Left cardiac atrium (tissue), 4 donors: ENCODE results near the gene PRRX2. TPM values are rescaled to one million over a fixed set of nuclear protein-coding genes. Genes with fewer than 3 reads are reported as not detected.
"Not testable (repeated sequence)": the region's sequence is repeated elsewhere in the genome, so short reads cannot be mapped to it uniquely, and the experiment has no call there.

ENCODE experiments used
- ATAC-seq, 2 donors: fragments of 200-7000 bp; cut with Tn5 transposase; one replicate each; pipeline ENCODE4 v1.9.1; 2020; ENCODE audit warnings: mild to moderate bottlenecking in 2 of 2, moderate library complexity in 2 of 2
- DNase-seq: peaks from one replicate; pipeline ENCODE4 v3.0.0-alpha.2; 2020
- intact Hi-C, 2 donors: fragments of 100-400 bp; cut with DNase I; formaldehyde crosslinking; loops; one replicate each; pipeline versions ENCODE4 v1.14.1 to v1.15.1; 2022 to 2023
- total RNA-seq, 2 donors: library from RNA; stranded (reverse); fragmentation: NEBNext Ultra II Directional; extraction: Animal tissue kit (Norgen Biotek cat#: 25700); gene quantifications; one replicate each; pipeline ENCODE4 v1.2.1, GENCODE V29; 2021
- donor health status: DM: no; HTN: yes; CAD: no.
- donor health status: DM: no; HTN: yes; CAD: no; lungs with severe emphysema.
- donor health status: DM: yes; HTN: yes; CAD: no.
- donor health status: Dilated cardiomyopathy.

The PRRX2 gene
- total RNA-seq, 2 donors from 2014 or later = 1.8 to 5.3 TPM

- DNase-seq = no peak
- no peak for ATAC-seq
Measured at GRCh38 chr9:129635099-129636065, 30.1 kb upstream of the PRRX2 start.

GRCh38 chr9:129636343-129636742 lies 29.1 kb upstream of the PRRX2 start:
- intact Hi-C loops, ATAC-seq, DNase-seq: not testable (repeated sequence)

More at GRCh38 chr9:129635099-129636065, 30.1 kb upstream of the PRRX2 start:
- intact Hi-C loops = no loop called here

- intact Hi-C loops = no loop called here
- no peak for ATAC-seq
- no peak for DNase-seq
Measured at GRCh38 chr9:129637102-129637501, 28.3 kb upstream of the PRRX2 start.

GRCh38 chr9:129637673-129638439 lies 27.6 kb upstream of the PRRX2 start:
- ATAC-seq (no peak), DNase-seq (no peak)
- intact Hi-C loops = no loop called here

GRCh38 chr9:129639034-129639630 lies 26.3 kb upstream of the PRRX2 start:
- intact Hi-C loops = no loop called here
- no peak for ATAC-seq
- no peak for DNase-seq

- ATAC-seq = no peak
Measured at GRCh38 chr9:129639756-129640085, 25.7 kb upstream of the PRRX2 start.

GRCh38 chr9:129640086-129640870 lies 25.2 kb upstream of the PRRX2 start:
- DNase-seq (no peak), ATAC-seq (no peak)
- intact Hi-C loops = loop anchor here (5.0 to 10.0 kb wide), 3 partner anchors 85 to 145 kb away; no protein-coding TSS in a partner anchor

More at GRCh38 chr9:129639756-129640085, 25.7 kb upstream of the PRRX2 start:
- DNase-seq = no peak
- intact Hi-C loops = loop anchor here (5.0 to 10.0 kb wide), 3 partner anchors 85 to 145 kb away; no protein-coding TSS in a partner anchor

- ATAC-seq = no peak
- no peak for DNase-seq
- intact Hi-C loops = loop anchor here (5.0 to 10.0 kb wide), 3 partner anchors 84 to 144 kb away; no protein-coding TSS in a partner anchor
Measured at GRCh38 chr9:129640871-129641749, 24.3 kb upstream of the PRRX2 start.

- DNase-seq (peak; percentile 97), ATAC-seq (peak; percentile 96 to 97)
- intact Hi-C loops = loop anchor here (5.0 to 10.0 kb wide), 3 partner anchors 83 to 143 kb away; no protein-coding TSS in a partner anchor
Measured at GRCh38 chr9:129641750-129642585, 23.5 kb upstream of the PRRX2 start, which contains the start of gene ASB6. ASB6 (minus strand) TSS chr9:129642151; CDS start chr9:129641999, 152 bp downstream.

GRCh38 chr9:129643706-129644105 lies 21.7 kb upstream of the PRRX2 start:
- no peak for DNase-seq
- intact Hi-C loops = loop anchor here (5.0 to 10.0 kb wide), 3 partner anchors 81 to 141 kb away; no protein-coding TSS in a partner anchor
- no peak for ATAC-seq

- no peak for ATAC-seq
- intact Hi-C loops = loop anchor here (5.0 to 10.0 kb wide), 3 partner anchors 80 to 140 kb away; no protein-coding TSS in a partner anchor
- no peak for DNase-seq
Measured at GRCh38 chr9:129644365-129644764, 21.1 kb upstream of the PRRX2 start.

- ATAC-seq (no peak), DNase-seq (no peak)
- intact Hi-C loops = loop anchor here (5.0 to 10.0 kb wide), 3 partner anchors 80 to 140 kb away; no protein-coding TSS in a partner anchor
Measured at GRCh38 chr9:129644902-129645301, 20.5 kb upstream of the PRRX2 start.

GRCh38 chr9:129646252-129646651 lies 19.2 kb upstream of the PRRX2 start:
- intact Hi-C loops = loop anchor here (10.0 kb wide), 2 partner anchors 79 to 139 kb away; no protein-coding TSS in a partner anchor
- ATAC-seq (no peak), DNase-seq (no peak)

- intact Hi-C loops = loop anchor here (10.0 kb wide), 2 partner anchors 78 to 138 kb away; no protein-coding TSS in a partner anchor
- ATAC-seq (no peak), DNase-seq (no peak)
Measured at GRCh38 chr9:129646654-129647053, 18.8 kb upstream of the PRRX2 start.

GRCh38 chr9:129647635-129648034 lies 17.8 kb upstream of the PRRX2 start:
- intact Hi-C loops = loop anchor here (10.0 kb wide), 2 partner anchors 77 to 137 kb away; no protein-coding TSS in a partner anchor
- ATAC-seq = no peak
- no peak for DNase-seq
